Endothelial cell (in vitro differentiated cells): ENCODE measurements around the gene KRT36. TPM values are rescaled to one million over a fixed set of nuclear protein-coding genes. Genes with fewer than 3 reads are reported as not detected.

Source experiments
- DNase-seq: peaks from one replicate; pipeline ENCODE4 v3.0.0; 2021; ENCODE audit warnings: low spot score
- H3K27ac Mint-ChIP-seq: one replicate; pipeline ENCODE4 v1.8.0; 2021; ENCODE audit warnings: mixed read lengths, inconsistent platforms; ENCODE audit not compliant: unreplicated experiment
- H3K27me3 Mint-ChIP-seq: one replicate; pipeline ENCODE4 v1.8.0; 2021; ENCODE audit warnings: mild to moderate bottlenecking, moderate library complexity, mixed read lengths, inconsistent platforms; ENCODE audit not compliant: unreplicated experiment
- H3K36me3 Mint-ChIP-seq: one replicate; pipeline ENCODE4 v1.8.0; 2021; ENCODE audit warnings: mild to moderate bottlenecking, low read depth, mixed read lengths, inconsistent platforms; ENCODE audit not compliant: unreplicated experiment
- H3K4me1 Mint-ChIP-seq: one replicate; pipeline ENCODE4 v1.8.0; 2021; ENCODE audit warnings: mild to moderate bottlenecking, mixed read lengths, inconsistent platforms; ENCODE audit not compliant: unreplicated experiment
- H3K4me3 Mint-ChIP-seq: one replicate; pipeline ENCODE4 v1.8.0; 2021; ENCODE audit warnings: mild to moderate bottlenecking, mixed read lengths, inconsistent platforms; ENCODE audit not compliant: unreplicated experiment
- H3K9me3 Mint-ChIP-seq: one replicate; pipeline ENCODE4 v1.8.0; 2021; ENCODE audit warnings: mixed read lengths, inconsistent platforms; ENCODE audit not compliant: unreplicated experiment
- CTCF ChIP-seq: fragments of 200-600 bp; sonication (generic); IDR thresholded peaks from one replicate; pipeline ENCODE4 v1.5.0; 2021; ENCODE audit warnings: antibody characterized with exemption; ENCODE audit not compliant: unreplicated experiment
- total RNA-seq: library from RNA; stranded (reverse); fragmentation: NEBNext Ultra II Directional; extraction: Animal tissue kit (Norgen Biotek cat#: 25700); gene quantifications from one replicate; pipeline ENCODE4 v1.2.1, GENCODE V29; 2021; ENCODE audit not compliant: unreplicated experiment

KRT36 gene
- total RNA-seq, 1 donor from 2014 or later = not detected

GRCh38 chr17:41451154-41451728 is 38.5 kb downstream of the KRT36 start:
- no peak for TF ChIP-seq CTCF
- DNase-seq = no peak
- no peak overlapping the region for H3K27ac Mint-ChIP-seq
- H3K36me3 Mint-ChIP-seq = no peaks in the 10 kb centered on the region
- no peaks in the 10 kb centered on the region for H3K4me1 Mint-ChIP-seq
- H3K9me3 Mint-ChIP-seq = no peaks in the 10 kb centered on the region
- no peaks in the 10 kb centered on the region for H3K27me3 Mint-ChIP-seq
- H3K4me3 Mint-ChIP-seq = no peak overlapping the region

- no peaks in the 10 kb centered on the region for H3K27me3 Mint-ChIP-seq
- no peak for DNase-seq
- H3K4me1 Mint-ChIP-seq = no peaks in the 10 kb centered on the region
- H3K27ac Mint-ChIP-seq = no peak overlapping the region
- no peaks in the 10 kb centered on the region for H3K9me3 Mint-ChIP-seq
- no peak for TF ChIP-seq CTCF
- H3K4me3 Mint-ChIP-seq = no peak overlapping the region
- H3K36me3 Mint-ChIP-seq = no peaks in the 10 kb centered on the region
Measured at GRCh38 chr17:41449008-41449407, 40.7 kb downstream of the KRT36 start.

- TF ChIP-seq CTCF = no peak
- Mint-ChIP-seq H3K4me1 (no peaks in the 10 kb centered on the region), H3K27ac (no peak overlapping the region), H3K36me3 (no peaks in the 10 kb centered on the region), H3K4me3 (no peak overlapping the region), H3K27me3 (no peaks in the 10 kb centered on the region), H3K9me3 (no peaks in the 10 kb centered on the region)
- no peak for DNase-seq
Measured at GRCh38 chr17:41448506-41448905, 41.2 kb downstream of the KRT36 start.

GRCh38 chr17:41446806-41447205 is 42.9 kb downstream of the KRT36 start:
- no peaks in the 10 kb centered on the region for H3K4me1 Mint-ChIP-seq
- TF ChIP-seq CTCF = no peak

GRCh38 chr17:41444640-41445039 is 45.1 kb downstream of the KRT36 start:
- Mint-ChIP-seq H3K36me3 (no peaks in the 10 kb centered on the region), H3K27ac (no peak overlapping the region), H3K4me1 (no peaks in the 10 kb centered on the region), H3K9me3 (no peaks in the 10 kb centered on the region), H3K27me3 (peaks cover 1% of the 10 kb centered on the region), H3K4me3 (no peak overlapping the region)
- TF ChIP-seq CTCF = no peak
- no peak for DNase-seq

More at GRCh38 chr17:41446806-41447205, 42.9 kb downstream of the KRT36 start:
- Mint-ChIP-seq H3K27ac (no peak overlapping the region), H3K27me3 (no peaks in the 10 kb centered on the region), H3K4me3 (no peak overlapping the region), H3K9me3 (no peaks in the 10 kb centered on the region), H3K36me3 (no peaks in the 10 kb centered on the region)
- DNase-seq = no peak
